GM21381 (cell line): ENCODE data around the gene CD34.

Experiments used
- ATAC-seq: cut with Tn5 transposase; IDR thresholded peaks from one replicate; pipeline ENCODE4 v1.9.1; 2021; ENCODE audit warnings: mild to moderate bottlenecking, moderate library complexity; ENCODE audit not compliant: unreplicated experiment

The CD34 gene

GRCh38 chr1:207901041-207901653, 9.8 kb downstream of the CD34 start:
- ATAC-seq = no peak

- no peak for ATAC-seq
Observed at GRCh38 chr1:207898836-207899235, 12.1 kb downstream of the CD34 start.

DNA sequence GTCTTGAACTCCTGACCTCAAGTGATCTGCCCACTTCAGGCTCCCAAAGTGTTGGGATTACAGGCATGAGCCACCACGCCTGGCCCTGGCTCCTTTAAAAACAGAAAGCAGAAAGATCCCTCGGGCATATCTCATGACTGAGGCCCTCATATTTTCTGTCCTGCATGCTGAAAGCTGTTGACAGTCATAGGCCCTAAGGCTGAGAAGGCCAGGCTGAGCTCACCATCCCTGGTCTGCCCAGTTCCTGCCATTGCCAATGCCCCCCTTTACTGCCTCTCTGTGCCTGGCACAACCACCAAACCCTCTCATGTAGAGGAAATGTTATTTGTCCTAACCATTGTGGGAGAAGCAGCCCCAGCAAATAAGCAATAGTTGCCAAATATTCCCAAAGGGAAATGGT, 12.7 kb downstream of the CD34 start:
- no peak for ATAC-seq

- no peak for ATAC-seq
Observed at GRCh38 chr1:207897188-207897587, 13.7 kb downstream of the CD34 start.

DNA sequence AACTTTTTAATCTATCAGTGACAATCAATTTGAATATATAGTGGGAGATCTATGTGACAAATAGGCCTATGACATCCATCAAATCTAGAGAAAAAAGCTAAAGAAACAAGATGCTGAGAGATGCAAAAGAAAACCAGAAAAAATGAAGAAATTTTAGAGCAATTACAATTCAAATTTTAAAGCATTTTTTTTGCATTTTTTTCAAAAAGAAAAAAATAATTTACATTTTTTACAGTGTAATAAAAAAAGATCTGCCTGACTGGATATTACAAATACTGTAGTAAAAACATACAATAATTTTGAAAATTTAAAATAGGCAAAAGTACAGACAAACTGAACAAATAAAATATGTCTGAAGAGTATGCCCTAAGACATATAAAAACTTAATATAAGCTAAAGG, 14.4 kb downstream of the CD34 start:
- no peak for ATAC-seq

GRCh38 chr1:207894704-207895103, 16.2 kb downstream of the CD34 start:
- ATAC-seq = no peak

DNA sequence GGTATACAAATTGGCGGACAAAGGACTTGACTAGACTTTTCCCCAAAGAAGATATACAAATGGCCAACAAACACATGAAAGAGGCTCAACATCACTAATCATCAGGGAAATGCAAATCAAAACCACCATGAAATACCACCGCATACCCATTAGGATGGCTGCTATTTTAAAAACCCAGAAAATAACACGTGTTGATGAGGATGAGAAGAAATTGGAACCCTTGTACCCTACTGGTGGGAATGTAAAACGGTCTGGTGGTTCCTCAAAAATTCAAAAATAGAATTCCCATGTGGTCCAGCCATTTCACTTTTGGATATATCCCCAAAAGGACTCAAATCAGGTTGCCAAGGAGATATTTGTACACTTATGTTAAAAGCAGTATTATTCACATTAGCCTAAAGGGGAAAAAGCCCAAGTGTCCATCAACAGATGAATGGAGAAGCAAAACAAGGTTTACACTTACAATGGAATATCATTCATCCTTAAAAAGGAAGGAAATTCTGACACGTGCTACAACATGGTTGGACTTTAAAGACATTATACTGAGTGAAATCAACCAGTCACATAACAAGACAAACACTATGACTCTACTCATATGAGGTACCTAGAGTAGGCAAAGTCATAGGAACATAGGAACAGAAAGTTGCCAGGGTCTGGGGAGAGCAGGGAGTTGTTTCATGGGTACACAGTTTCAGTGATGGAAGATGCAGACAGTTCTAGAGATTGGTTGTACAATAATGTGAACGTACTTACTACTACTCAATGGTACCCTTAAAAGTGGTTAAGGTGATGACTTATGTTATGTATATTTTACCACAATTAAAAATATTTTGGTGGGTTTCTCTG, 17.0 kb downstream of the CD34 start:
- ATAC-seq = no peak

DNA sequence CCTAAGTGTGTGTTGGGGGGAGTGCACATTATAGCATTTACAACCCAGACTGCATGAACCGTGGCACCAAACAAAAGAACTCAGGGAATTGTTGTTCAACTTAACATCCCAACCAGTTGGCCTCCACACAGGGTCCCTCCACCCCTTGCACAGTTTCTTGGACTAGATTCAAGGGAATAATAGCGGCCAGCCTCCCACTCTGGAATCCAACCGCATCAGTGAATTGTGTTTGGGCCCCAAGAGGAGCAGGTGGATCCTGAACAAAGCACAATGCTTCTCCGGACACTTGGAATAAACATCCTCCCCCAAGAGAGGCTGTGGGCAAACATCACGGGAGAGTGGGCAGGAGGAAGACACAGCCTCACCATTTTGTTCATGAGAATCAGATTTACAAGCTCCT, 18.2 kb downstream of the CD34 start:
- no peak for ATAC-seq

- no peak for ATAC-seq
Observed at GRCh38 chr1:207891148-207891547, 19.8 kb downstream of the CD34 start.

- ATAC-seq = no peak
Observed at GRCh38 chr1:207890136-207890738, 20.7 kb downstream of the CD34 start.

GRCh38 chr1:207888652-207889051, 22.3 kb downstream of the CD34 start:
- no peak for ATAC-seq

DNA sequence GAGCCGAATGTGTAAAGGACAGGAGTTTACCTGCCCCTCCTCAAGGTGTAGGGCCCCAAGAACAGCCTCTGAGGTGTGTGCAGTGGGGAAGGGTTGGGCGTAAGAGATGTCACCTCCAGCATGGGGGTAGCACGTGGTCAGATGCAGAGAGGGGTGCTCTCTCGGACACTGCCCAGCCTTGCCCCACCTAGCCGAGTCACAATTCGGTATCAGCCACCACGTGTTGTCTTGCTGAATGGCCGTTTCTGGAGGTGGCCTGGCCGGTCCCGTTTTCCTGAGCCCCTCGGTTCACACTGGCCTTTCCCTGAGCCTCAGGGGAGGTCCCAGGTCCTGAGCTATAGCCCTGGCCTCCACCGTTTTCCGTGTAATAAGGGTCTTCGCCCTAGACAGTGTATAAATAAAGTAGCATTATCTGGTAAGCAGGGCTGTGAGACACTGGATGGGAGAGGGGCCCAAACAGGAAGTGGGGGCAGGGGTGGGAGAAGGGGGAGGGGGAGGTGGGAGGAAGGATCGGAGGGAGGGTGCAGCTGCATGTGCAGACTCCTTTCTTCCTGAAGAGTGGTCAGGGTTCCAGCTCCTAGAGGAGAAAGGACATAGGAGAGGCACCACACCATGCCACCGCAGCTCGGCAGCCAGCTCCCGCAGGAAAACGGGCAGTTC, 23.3 kb downstream of the CD34 start:
- ATAC-seq = no peak

- ATAC-seq = no peak
Observed at GRCh38 chr1:207886227-207886626, 24.7 kb downstream of the CD34 start.

DNA sequence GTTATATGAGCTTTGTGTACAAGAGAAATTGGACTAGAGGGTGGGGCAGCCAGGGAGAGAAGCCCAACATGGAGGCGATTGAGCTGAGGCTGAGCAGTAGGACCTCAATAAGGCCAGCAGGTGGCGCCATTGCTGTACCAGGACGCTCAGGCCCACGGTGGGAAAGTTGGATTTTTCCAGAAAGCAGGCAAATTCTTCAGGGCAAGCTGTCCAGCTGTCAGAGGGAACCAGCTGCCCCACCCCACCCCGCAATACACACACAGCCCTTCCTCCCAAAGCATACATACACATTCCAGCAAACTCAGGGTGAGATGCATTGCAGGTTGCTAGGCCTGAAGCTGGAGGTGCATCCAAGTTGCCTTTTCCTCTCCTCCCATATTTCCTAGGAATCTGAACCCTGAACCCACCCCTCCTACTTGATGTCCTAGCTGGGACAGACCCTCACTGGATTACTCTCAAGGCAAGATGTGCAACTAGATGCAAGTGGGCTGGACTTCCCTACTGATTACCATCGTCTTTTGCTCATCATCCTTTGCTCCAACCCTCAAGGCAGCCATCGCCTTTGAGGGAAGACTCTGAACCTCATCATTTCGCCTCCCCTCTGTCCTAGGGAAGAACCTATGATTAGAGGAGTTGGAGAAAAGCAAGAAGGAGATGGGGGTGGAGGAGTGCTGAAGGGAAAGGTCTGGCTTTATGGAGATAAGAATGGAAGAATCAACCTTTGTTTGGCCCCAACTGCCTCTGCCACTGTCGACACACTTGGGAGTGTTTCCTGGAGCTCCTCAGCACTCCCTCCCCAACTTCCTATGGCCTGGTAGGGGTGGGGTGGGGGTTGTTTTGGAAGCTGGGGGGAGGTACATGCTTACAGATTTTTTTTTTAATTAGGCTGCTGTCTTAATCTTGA, 25.5 kb downstream of the CD34 start:
- ATAC-seq = peak; percentile 67

DNA sequence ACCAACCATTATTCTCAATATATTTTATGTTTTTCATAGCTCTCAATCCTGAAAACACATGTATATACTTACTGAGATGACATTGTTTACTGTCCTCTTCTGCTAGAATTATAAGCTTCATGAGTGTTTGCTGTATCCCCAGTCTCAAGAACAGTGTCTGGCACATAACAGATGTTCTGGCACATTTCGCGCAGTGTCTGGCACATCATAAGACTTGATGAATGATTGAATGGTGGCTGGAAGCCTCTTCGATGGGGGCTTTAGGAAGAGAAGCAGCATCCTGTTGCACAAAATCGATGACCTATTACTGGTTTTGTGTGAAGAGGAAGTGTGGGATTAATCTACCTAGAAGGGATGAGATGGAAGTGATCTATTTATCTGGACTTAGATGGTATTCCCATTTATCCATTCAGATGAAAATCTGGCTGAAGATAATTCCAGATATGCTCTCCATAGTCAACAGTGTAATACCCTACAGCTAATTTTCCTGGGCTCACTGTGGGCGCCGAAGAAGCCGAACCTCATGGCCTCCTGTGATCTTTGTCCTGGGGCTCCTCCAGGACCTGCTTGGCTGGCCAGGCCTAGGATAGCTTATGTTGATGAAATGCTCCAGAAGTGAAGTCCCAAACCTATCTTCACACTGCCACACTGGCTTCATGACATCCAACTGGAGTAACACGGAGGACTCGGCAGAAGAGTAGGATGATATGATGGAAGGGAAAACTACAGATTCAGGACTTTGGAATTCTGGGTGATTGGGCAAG, 26.5 kb downstream of the CD34 start:
- ATAC-seq = no peak

DNA sequence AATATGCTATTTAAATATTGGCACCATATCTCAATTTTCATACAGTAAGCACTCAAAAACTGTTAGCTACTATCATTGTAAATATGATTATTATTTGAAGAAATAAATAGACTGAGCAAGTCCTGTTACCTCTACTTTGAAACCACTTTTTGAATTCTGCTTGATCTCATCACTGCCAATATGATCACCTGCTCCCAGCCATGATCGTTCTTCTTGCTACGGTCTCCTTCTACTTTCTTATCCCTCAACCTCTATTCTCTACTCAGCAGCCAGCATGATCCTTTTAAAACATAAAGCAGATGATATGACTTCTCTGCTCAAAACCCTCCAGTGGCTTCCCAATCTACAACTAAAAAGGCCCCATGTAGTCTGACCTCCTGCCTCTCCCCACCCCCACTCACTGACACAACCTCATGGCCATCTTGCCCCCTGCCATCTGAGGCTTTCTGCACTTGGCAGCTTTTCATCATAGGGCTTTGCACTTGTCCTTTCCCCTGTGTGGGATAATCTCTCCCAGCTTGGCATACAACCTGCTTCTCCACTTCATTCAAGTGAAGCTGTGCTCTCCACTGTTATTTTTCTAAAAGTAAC, 27.2 kb downstream of the CD34 start:
- ATAC-seq = no peak

- peak; percentile 66 for ATAC-seq
Observed at GRCh38 chr1:207883104-207883651, 27.7 kb downstream of the CD34 start.

- peak; percentile 3 for ATAC-seq
Observed at GRCh38 chr1:207882692-207883091, 28.2 kb downstream of the CD34 start.

- ATAC-seq = no peak
Observed at GRCh38 chr1:207878939-207879338, 32.0 kb downstream of the CD34 start.
